Liver (tissue), 2 donors: Measurements from ENCODE around the gene GPM6B.

ENCODE experiments used
- CTCF ChIP-seq: fragments of 150-350 bp; IDR thresholded peaks from 2 replicates; pipeline ENCODE4 v1.5.1; 2017; ENCODE audit warnings: improper control_type of control experiment, low read depth, low read length; ENCODE audit not compliant: missing input control
- YY1 ChIP-seq: IDR thresholded peaks from 2 replicates; pipeline ENCODE4 v1.6.1; 2016; ENCODE audit warnings: antibody characterized with exemption, mild to moderate bottlenecking
- donor health status: healthy.

DNA sequence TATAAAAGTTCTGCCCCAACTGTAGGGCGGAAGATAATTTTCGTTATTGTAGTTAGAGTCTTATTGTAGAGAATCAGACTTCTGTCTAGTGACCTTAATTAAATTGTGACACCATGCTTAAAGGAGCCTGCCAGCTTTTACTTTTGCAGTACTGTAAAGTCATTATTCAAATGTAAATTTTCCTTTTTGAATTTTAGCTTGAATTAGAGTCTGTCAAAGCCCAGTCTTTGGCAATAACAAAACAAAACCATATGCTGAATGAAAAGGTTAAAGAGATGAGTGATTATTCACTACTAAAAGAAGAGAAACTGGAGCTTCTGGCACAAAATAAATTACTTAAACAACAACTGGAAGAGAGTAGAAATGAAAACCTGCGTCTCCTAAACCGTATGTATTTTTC is 60.5 kb downstream of the GPM6B start:
- TF ChIP-seq CTCF (no peak), YY1 (no peak)
